ENCODE measurements around the gene HOXD8. TPM values are rescaled to one million over a fixed set of nuclear protein-coding genes. Genes with fewer than 3 reads are reported as not detected.

Gene HOXD8
- total RNA-seq, 1 experiment from 2014 or later = 1.9 TPM

DNA sequence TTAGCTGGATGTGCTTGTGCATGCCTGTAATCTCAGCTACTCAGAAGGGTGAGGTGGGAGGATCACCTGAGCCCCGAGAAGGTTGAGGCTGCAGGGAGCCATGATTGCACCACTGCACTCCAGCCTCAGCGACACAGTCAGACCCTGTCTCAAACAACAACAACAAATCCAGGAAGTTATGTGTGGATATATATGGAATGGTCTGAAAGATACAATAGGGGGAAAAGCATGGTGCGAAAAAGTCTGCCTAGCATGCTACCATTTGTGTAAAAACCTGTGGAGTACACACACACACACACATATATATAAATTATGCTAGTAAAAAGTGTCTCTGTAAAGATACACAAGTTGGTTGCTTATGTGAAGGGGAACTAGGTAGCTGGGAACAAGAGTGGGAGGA is 52.0 kb downstream of the HOXD8 start:
- no peaks in the 10 kb centered on the region for H3K79me2 ChIP-seq (ENCODE audit: low read length)
- no peaks in the 10 kb centered on the region for H4K20me1 ChIP-seq (ENCODE audit: low read length)
- ATAC-seq (no peak), DNase-seq (no peak)
- no peaks in the 10 kb centered on the region for H3K4me1 ChIP-seq (ENCODE audit: insufficient read depth, low read length)
- no peak overlapping the region for H3K9ac ChIP-seq (ENCODE audit: low read length)
- no peaks in the 10 kb centered on the region for H3K9me2 ChIP-seq (replicated peaks; ENCODE audit: low read length)
- H3F3A ChIP-seq (ENCODE audit: low read length, unreplicated experiment) = no peaks in the 10 kb centered on the region
- H3K36me3 ChIP-seq (ENCODE audit: low read depth, low read length) = no peaks in the 10 kb centered on the region
- BruUV-seq (replicated peaks) = no TSS peak
- no peak overlapping the region for H3K27ac ChIP-seq (ENCODE audit: low read length)
- ChIA-PET POLR2A (ENCODE audit: unreplicated experiment) (no interaction called here), CTCF (interaction anchor here (0.6 kb wide), 1 partner anchor 471 kb away, joined by 3 read pairs; no protein-coding TSS in a partner anchor)
- H3K4me3 ChIP-seq (ENCODE audit: low read length) = no peak overlapping the region
- TF ChIP-seq EZH2phosphoT487 (IDR thresholded peaks at IDR 0.05; ENCODE audit: borderline replicate concordance, low read length) (no peak), EZH2 (IDR thresholded peaks at IDR 0.05; ENCODE audit: low read length, unreplicated experiment) (no peak)
- TF ChIP-seq, protein P1, sequence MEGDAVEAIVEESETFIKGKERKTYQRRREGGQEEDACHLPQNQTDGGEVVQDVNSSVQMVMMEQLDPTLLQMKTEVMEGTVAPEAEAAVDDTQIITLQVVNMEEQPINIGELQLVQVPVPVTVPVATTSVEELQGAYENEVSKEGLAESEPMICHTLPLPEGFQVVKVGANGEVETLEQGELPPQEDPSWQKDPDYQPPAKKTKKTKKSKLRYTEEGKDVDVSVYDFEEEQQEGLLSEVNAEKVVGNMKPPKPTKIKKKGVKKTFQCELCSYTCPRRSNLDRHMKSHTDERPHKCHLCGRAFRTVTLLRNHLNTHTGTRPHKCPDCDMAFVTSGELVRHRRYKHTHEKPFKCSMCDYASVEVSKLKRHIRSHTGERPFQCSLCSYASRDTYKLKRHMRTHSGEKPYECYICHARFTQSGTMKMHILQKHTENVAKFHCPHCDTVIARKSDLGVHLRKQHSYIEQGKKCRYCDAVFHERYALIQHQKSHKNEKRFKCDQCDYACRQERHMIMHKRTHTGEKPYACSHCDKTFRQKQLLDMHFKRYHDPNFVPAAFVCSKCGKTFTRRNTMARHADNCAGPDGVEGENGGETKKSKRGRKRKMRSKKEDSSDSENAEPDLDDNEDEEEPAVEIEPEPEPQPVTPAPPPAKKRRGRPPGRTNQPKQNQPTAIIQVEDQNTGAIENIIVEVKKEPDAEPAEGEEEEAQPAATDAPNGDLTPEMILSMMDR (conservative IDR thresholded peaks at IDR 0.05; ENCODE audit: low read depth, low read length) = no peak
- intact Hi-C loops (cut with micrococcal nuclease) = no loop called here
- H3K4me2 ChIP-seq (ENCODE audit: low read length) = no peak overlapping the region
- peaks cover 10% of the 10 kb centered on the region; the same call in 1 of the 2 replicates for H3K27me3 ChIP-seq (ENCODE audit: low read length)
- H2AFZ ChIP-seq (ENCODE audit: low read length) = no peak overlapping the region
- H3K9me3 ChIP-seq (ENCODE audit: low read length) = no peaks in the 10 kb centered on the region

Small RNAs within 50 kb of the gene (microRNA-seq; reads per million reads assigned to microRNA genes)
- gene MIR10B (ENCODE audit: unreplicated experiment) = 3,389 reads per million, percentile 91 among the genes with 10 or more reads in this experiment

Other genes starting within 250 kb of the HOXD8 start
- gene LNPK, start 127.4 kb upstream of the HOXD8 start, total RNA-seq (2014; rRNA removed) = 19.5 and 21.9 TPM in 2 replicates
- not detected in 2 replicates for gene EVX2, start 45.7 kb upstream of the HOXD8 start, total RNA-seq (2014; rRNA removed)
- gene HOXD13, start 37.0 kb upstream of the HOXD8 start, total RNA-seq (2014; rRNA removed) = 0.36 and 0.46 TPM in 2 replicates
- not detected in 2 replicates for gene HOXD12, start 29.9 kb upstream of the HOXD8 start, total RNA-seq (2014; rRNA removed)
- gene HOXD11, start 22.4 kb upstream of the HOXD8 start, total RNA-seq (2014; rRNA removed) = not detected in 2 replicates
- gene HOXD10, start 12.9 kb upstream of the HOXD8 start, total RNA-seq (2014; rRNA removed) = not detected in 2 replicates
- gene HOXD9, start 7.0 kb upstream of the HOXD8 start, total RNA-seq (2014; rRNA removed) = not detected in 2 replicates
- gene HOXD4, start 21.8 kb downstream of the HOXD8 start, total RNA-seq (2014; rRNA removed) = 0.29 and 1.8 TPM in 2 replicates
- gene HOXD3, start 27.6 kb downstream of the HOXD8 start, total RNA-seq (2014; rRNA removed) = 3.0 and 4.4 TPM in 2 replicates
- gene HOXD1, start 59.0 kb downstream of the HOXD8 start, total RNA-seq (2014; rRNA removed) = not detected in 2 replicates
- gene MTX2, start 139.7 kb downstream of the HOXD8 start, total RNA-seq (2014; rRNA removed) = 33.3 and 54.5 TPM in 2 replicates